HG03095 (cell line): ENCODE data around the gene USP11.
A peak's percentile ranks its signal among the peaks of the same experiment; 100 is the strongest.

Source experiments
- ATAC-seq: cut with Tn5 transposase; IDR thresholded peaks from one replicate; pipeline ENCODE4 v1.9.1; 2021; ENCODE audit warnings: moderate library complexity; ENCODE audit not compliant: unreplicated experiment

The USP11 gene

GRCh38 chrX:47232803-47233332 lies at the start of gene USP11:
USP11 (plus strand) TSS chrX:47233009; CDS start chrX:47233044, 35 bp downstream.
- no peak for ATAC-seq

DNA sequence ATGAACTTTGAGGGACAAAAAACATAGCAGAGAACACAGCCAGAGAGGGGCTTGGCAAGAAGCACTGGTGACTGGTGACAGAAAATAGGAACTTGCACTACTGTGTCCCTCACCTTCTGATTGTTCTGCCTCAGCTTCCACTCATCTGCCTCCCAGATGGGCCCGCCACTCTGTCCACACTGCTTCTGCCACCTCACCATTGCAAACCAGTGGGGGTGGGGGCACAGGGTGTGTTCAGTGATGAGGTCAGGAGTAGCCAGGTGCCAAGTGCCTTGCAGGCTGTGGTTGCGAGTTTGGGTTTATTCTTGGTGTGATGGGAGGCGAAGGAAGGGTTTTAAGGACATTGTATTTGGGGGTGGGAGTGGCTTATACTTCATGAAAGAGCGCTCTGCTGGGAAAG lies 48.3 kb upstream of the USP11 start:
- no peak for ATAC-seq

DNA sequence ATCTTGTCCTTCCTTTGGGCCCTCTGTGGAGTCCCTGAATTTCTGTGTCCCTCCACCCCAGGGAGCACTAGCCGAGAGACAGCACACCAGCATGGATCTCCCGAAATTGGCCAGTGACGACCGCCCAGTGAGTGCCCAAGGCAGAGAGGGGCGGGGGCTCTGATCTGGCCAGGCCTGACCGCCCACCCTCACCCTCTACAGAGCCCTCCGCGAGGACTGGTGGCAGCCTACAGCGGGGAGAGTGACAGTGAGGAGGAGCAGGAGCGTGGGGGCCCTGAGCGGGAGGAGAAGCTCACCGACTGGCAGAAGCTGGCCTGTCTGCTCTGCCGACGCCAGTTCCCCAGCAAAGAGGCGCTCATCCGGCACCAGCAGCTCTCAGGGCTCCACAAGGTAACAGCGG lies 47.6 kb upstream of the USP11 start:
- ATAC-seq = no peak

DNA sequence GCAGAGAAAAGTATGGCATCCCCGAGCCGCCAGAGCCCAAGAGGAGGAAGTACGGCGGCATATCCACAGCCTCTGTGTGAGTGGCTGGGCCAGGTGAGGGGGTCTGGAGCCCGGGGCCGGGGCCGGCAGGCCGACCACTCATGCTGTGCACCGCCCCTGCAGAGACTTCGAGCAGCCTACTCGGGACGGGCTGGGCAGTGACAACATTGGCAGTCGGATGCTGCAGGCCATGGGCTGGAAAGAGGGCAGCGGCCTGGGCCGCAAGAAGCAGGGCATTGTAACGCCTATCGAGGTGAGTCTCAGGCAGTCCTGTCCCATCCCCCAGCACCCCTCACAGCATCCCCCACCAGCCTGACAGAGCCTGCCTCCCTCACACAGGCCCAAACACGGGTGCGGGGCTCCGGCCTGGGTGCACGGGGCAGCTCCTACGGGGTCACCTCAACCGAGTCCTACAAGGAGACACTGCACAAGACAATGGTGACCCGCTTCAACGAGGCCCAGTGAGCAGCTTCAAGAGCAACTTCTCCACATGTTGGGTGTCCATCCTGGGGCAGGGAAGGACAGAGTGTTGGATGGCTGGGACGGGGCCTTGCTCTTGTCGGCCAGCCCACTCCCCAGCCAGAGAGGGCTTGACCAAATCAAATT lies 46.6 kb upstream of the USP11 start:
- ATAC-seq = no peak

- no peak for ATAC-seq
These were observed 45.6 kb upstream of the USP11 start for GRCh38 chrX:47187106-47187677.

GRCh38 chrX:47189906-47190305 lies 42.9 kb upstream of the USP11 start:
- ATAC-seq = no peak

GRCh38 chrX:47190445-47191269 lies 42.2 kb upstream of the USP11 start:
- ATAC-seq = peak; percentile 43

DNA sequence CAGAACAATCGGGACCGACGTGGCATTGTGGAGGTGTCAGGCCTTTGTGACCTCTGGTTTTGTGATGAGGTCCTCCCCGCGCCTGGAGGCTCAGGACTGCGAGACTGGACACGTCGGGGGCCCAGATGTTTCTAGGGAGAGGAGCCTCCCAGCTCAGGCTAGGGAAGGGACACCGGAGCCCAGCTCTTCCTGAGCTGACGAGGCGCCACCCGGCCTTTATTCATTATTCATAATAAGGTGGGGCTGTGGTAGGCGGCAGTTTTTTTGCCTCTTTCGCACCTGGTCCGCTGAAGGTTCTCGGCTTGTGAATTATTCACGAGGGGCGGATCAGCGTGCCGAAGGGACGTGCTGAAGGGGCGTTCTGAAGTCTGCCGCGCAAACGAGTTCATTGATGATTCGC lies 41.5 kb upstream of the USP11 start:
- ATAC-seq = no peak

DNA sequence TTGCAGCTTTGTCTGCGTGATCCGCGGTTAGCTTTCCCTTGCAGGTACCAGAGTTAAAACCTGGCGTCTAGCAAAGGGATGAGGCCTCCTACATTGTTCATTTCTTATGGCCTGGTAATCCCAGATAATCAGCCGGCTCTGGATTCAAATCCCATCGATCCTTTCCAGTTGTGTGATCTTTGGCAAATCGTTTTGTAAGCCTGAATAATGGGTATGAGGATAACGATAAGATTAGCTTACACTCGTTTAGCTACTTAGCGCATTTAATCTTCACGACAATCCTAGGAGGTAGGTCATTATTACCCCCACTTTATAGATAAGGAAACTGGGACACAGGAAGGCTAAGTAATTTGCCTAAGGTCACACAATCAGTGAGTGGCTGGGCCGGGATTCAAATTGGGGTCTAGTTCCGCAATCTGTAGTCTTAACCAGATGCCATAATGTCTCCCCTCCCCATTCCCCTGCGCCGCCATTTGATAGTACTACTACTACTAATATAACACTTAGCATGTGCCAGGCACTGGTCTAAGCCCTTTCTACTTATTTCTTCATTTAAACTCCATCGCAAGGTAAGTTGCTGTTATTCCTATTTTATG lies 40.9 kb upstream of the USP11 start:
- ATAC-seq = no peak

DNA sequence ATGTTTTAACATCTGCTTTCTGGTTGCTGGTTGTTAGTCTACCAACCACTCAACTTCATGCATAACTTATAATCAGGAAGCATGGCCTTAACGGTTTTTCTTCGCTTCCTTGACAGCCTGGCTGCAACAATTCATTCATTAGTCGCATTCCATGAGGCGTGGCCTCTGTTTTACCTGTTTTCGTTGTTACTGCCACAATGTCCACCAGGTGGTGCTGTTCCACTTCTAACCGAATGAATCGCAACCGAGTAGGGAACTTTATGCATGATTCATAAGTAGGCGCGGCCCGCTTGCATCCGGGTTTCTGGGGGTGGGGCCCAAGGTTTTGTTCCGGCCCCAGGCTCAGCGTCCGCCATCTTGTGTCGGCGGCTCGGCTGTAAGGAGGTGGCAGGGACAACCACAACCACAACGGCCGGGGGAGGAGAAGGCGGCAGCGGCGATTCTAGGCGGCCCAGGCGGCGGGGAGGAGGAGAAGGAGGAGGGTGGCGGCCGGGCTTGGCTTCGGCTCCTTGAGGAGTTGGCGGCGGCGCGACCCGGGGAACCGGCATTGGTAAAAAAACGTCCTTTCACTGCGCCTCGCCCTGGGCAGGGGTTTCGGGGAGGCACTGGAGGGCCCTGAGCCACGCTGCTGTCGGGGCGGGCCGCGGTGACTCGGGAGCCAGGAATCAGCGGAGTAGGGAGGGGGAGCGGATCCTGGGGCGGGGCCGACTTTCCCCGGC lies 39.2 kb upstream of the USP11 start, which contains the start of gene UBA1:
UBA1 (plus strand) TSS at position 355 of the 719 bp plus-strand sequence. CDS start 4,974 bp downstream, outside the sequence.
- peak; percentile 73 for ATAC-seq

- no peak for ATAC-seq
These were observed 38.5 kb upstream of the USP11 start for GRCh38 chrX:47194194-47194787.

- no peak for ATAC-seq
These were observed 36.7 kb upstream of the USP11 start for GRCh38 chrX:47196098-47196497.

DNA sequence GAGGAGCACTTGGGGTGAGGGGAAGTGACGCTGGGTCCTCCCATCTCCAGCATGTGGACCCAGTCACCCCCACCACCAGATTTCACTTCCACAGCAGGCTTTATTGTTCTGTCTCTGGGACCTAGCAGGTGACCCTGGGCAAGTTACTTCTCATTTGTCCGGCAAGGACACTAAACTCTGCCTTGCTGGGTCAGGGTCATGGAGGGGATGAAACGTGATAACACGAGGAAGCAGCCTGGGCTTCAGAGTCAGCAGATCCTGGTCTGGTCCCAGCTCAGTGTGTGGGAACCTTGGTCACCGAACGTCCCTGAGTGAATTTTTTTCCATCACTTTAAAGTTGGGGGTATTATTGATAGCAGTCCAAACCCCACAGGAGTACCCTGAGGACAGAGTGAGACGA lies 35.3 kb upstream of the USP11 start:
- ATAC-seq = no peak

DNA sequence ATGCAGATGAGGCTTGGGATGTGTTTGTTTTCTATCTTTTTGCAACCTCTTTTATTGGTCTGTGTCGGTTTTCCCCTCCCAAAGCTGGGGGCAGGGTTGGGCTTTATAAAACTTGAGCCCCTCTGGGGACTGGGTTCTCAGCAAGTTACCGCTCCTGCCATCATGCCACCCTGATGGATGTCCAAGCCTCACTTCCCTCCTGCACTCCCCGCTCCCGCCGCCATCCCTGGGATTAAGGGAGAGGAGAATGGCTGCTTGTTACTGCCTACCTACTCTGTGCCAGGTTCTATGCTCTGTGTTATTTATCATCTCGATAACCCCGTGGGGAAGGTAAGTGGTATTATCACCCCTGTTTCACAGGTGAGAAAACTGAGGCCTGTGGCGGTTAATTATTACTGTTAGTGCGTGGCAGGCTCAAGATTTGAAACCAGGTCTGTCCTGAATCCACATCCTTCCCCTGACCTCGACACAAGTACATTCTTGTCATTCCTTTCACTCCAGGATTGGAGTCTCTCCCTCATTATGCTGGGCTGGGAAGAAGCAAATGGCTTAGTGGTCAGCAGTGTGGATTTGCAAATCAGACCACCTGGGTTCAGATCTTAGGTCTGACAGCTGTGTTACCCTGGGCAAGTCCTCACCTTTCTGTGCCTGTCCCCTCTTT lies 34.7 kb upstream of the USP11 start:
- no peak for ATAC-seq

DNA sequence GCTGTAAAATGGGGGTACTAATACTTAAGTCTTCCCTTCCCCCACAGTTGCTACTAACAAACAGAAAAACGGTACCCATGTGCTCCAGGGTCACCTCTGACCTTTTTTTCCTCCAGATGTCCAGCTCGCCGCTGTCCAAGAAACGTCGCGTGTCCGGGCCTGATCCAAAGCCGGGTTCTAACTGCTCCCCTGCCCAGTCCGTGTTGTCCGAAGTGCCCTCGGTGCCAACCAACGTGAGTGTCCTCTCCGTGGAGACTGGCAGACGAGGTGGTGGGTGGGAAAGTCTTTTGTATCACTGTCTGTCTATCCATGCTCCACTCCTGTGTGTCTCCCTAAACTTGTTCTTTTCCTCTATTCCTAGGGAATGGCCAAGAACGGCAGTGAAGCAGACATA lies 34.1 kb upstream of the USP11 start:
- ATAC-seq = no peak

DNA sequence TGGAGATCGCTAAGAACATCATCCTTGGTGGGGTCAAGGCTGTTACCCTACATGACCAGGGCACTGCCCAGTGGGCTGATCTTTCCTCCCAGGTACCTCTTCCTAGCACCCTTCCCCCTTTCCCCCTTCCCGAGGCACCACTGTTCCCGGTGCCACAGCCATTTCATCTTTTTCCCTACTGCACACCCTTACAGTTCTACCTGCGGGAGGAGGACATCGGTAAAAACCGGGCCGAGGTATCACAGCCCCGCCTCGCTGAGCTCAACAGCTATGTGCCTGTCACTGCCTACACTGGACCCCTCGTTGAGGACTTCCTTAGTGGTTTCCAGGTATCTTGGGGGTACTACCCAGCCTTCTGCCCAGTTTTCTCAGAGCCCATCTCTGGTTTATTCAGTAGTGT lies 33.5 kb upstream of the USP11 start:
- ATAC-seq = no peak

DNA sequence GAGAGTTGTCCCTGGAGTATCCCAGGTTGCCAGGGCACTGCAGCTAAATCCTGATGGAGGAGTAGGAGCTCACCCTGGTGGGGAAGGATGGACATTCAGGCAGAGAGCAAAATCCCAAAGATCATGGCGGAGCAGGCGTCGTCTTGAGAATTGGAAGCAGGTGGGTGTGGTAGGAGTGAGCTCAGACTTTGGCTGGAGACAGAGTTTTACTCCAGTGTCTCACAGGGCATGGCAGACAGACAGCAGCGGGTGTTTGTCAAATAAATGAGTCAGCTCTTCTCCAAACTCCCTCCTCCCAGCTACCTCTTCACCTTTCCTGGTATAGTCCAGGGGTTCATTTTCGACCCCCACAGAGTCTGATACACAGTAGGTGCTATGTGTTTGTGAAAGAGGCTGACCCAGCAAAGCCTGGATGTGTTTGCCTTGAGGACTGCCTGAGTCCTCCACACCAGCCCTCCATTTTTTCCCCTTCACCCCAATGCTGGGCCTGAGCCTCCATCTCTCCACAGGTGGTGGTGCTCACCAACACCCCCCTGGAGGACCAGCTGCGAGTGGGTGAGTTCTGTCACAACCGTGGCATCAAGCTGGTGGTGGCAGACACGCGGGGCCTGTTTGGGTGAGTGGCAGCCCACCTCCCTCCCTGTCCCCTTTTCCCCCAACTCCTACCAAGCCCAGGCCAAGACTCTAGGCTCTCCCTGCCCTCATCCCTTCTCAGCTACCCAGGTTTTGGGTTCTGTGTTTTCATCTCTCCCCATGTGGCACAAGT lies 32.2 kb upstream of the USP11 start:
- ATAC-seq = no peak

- no peak for ATAC-seq
These were observed 31.4 kb upstream of the USP11 start for GRCh38 chrX:47201345-47201944.

- ATAC-seq = no peak
These were observed 30.5 kb upstream of the USP11 start for GRCh38 chrX:47202316-47202715.
